Activated CD8-positive, alpha-beta T cell treated with anti-CD3 and anti-CD28 coated beads, Interleukin-2, amount 10 ng/mL, durations not matched to agents 7 days and 5 days (primary cell): Measurements from ENCODE around the gene ARID3B. TPM values are rescaled to one million over a fixed set of nuclear protein-coding genes. Genes with fewer than 3 reads are reported as not detected.
A peak's percentile ranks its signal among the peaks of the same experiment; 100 is the strongest.

ENCODE experiments used
- ATAC-seq: fragments of 150-1000 bp; cut with Tn5 transposase; one replicate; pipeline ENCODE4 v1.10.0; 2021; ENCODE audit warnings: moderate library complexity
- CTCF ChIA-PET: fragments of 350-600 bp; sonication (Branson Sonifier 250); formaldehyde crosslinking; loops from one replicate; lab custom pipeline; 2021; ENCODE audit warnings: antibody characterized with exemption; lab: Charles Lee
- POLR2A ChIA-PET: fragments of 350-600 bp; sonication (Branson Sonifier 250); formaldehyde crosslinking; loops from one replicate; lab custom pipeline; 2021; ENCODE audit warnings: antibody characterized with exemption; lab: Charles Lee
- DNase-seq: peaks from one replicate; pipeline ENCODE4 v3.0.0-alpha.2; 2020
- H3K27ac Mint-ChIP-seq: one replicate; pipeline ENCODE4 v1.8.0; 2021; ENCODE audit warnings: mild to moderate bottlenecking, mixed read lengths
- H3K27me3 Mint-ChIP-seq: one replicate; pipeline ENCODE4 v1.8.0; 2021; ENCODE audit warnings: low read depth, mixed read lengths
- H3K36me3 Mint-ChIP-seq: one replicate; pipeline ENCODE4 v1.8.0; 2021; ENCODE audit warnings: low read depth, mixed read lengths
- H3K4me1 Mint-ChIP-seq: one replicate; pipeline ENCODE4 v1.8.0; 2021; ENCODE audit warnings: low read depth, mixed read lengths
- H3K4me3 Mint-ChIP-seq: one replicate; pipeline ENCODE4 v1.8.0; 2021; ENCODE audit warnings: mild to moderate bottlenecking, mixed read lengths
- H3K9me3 Mint-ChIP-seq: one replicate; pipeline ENCODE4 v1.8.0; 2022; ENCODE audit warnings: mixed read lengths; ENCODE audit not compliant: insufficient read depth
- total RNA-seq, 2 experiments: library from RNA; stranded (reverse); gene quantifications; one replicate each; pipeline ENCODE4 v1.2.3, GENCODE V29; 2021

ARID3B gene
- total RNA-seq, 2 experiments from 2014 or later, result 39.8 to 40.1 TPM

DNA sequence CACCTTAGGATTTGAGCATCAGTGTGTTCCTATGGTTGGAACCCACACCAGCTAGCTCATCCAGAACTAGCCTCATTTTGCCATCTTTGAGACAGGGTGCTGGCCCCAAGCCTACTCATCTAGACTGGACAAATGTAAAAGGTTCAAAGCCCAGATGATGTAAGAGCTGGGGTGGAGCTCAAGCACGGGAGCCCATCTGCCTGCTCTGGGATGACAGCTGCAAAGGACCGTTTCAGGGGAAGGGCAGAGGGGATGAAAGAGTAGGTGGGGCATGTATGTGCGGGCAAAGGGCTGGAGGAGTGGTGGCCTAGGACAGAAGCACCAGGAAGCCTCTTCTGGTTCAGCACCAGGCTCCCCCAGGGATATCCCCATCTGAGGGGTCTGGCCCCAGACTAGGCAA is 90.4 kb downstream of the ARID3B start:
- CTCF ChIA-PET, result interaction anchor here (0.7 to 19.3 kb wide), 26 partner anchors 10 to 318 kb away, joined by 3 to 508 read pairs (median 6); partner anchors contain the start of genes CLK3 and CSK
- DNase-seq (no peak), ATAC-seq (no peak)
- Mint-ChIP-seq H3K9me3 (no peaks in the 10 kb centered on the region), H3K36me3 (peaks cover 48% of the 10 kb centered on the region), H3K27ac (no peak overlapping the region), H3K4me3 (no peak overlapping the region), H3K4me1 (peaks cover 18% of the 10 kb centered on the region), H3K27me3 (no peaks in the 10 kb centered on the region)
- POLR2A ChIA-PET, result interaction anchor here (0.6 to 1.8 kb wide), 6 partner anchors 8 to 150 kb away, joined by 3 to 4 read pairs (median 4); partner anchors contain the start of gene ARID3B

DNA sequence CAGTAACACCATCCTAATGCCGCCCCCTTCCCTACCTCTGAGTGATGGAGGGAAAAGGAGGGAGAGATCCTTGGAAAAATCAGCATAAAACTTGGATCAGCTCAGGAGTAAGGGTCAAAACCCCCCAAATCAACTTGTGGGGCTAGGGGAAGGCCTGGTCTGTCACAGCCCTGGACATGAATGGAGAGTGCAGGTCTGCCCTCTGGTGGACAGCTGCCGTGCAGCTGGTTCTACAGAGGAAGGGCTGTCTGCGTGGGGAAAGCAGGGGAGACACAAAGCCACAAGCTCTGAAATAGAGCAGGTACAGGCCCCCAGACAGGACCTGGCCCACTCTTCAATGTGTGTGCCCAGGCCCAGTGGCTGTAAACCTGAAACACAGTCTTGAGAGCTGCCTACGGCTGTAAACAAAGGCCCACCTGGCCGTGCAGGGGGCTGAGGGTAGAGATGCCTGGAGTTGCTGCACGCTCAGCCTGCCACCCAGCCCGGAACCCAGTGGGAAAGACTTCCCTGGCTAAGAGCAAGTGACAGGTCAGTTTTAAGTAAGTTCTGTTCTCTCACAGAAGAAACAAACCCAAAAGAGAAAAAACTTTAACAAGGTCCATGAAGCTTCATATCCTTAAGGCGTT is 91.0 kb downstream of the ARID3B start:
- no peaks in the 10 kb centered on the region for H3K27me3 Mint-ChIP-seq
- no peak overlapping the region for H3K4me3 Mint-ChIP-seq
- peaks cover 11% of the 10 kb centered on the region for H3K4me1 Mint-ChIP-seq
- DNase-seq (peak; percentile 75), ATAC-seq (peak; percentile 62)
- ChIA-PET CTCF (interaction anchor here (0.6 to 19.3 kb wide), 36 partner anchors 9 to 937 kb away, joined by 3 to 508 read pairs (median 4); partner anchors contain the start of genes CLK3, CSK and CYP1A1), POLR2A (interaction anchor here (0.6 to 1.8 kb wide), 5 partner anchors 8 to 149 kb away, joined by 3 to 4 read pairs (median 4); partner anchors contain the start of gene ARID3B)
- peaks cover 47% of the 10 kb centered on the region for H3K36me3 Mint-ChIP-seq
- no peaks in the 10 kb centered on the region for H3K9me3 Mint-ChIP-seq
- H3K27ac Mint-ChIP-seq, result no peak overlapping the region

DNA sequence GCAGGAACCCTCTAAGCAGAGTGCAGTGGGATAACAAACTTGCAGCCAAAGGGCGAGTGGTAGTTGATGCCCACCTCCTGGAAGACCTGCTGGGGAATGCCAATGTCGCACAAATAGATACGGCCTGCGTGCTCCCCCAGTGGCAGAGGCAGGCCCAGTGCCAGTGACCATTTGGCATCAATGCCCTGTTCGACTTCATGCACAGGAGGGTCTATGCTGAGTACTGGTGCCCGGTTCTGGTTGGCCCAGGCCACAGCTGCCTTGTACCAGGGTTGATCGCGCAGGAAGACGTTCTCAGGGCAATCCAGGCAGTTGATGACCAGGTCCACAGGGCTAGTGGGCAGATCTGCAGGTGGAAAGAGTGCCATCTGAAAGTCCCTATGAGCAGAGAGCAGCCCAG is 91.6 kb downstream of the ARID3B start:
- DNase-seq (no peak), ATAC-seq (no peak)
- Mint-ChIP-seq H3K4me3 (no peak overlapping the region), H3K4me1 (peaks cover 6% of the 10 kb centered on the region), H3K36me3 (peaks cover 41% of the 10 kb centered on the region), H3K9me3 (no peaks in the 10 kb centered on the region), H3K27ac (no peak overlapping the region), H3K27me3 (no peaks in the 10 kb centered on the region)
- POLR2A ChIA-PET, result interaction anchor here (1.2 to 1.8 kb wide), 4 partner anchors 9 to 139 kb away, joined by 3 to 4 read pairs (median 4); partner anchors contain the start of gene ARID3B
- CTCF ChIA-PET, result interaction anchor here (0.6 to 19.3 kb wide), 31 partner anchors 9 to 937 kb away, joined by 3 to 508 read pairs (median 5); partner anchors contain the start of genes CLK3, CSK and CYP1A1

DNA sequence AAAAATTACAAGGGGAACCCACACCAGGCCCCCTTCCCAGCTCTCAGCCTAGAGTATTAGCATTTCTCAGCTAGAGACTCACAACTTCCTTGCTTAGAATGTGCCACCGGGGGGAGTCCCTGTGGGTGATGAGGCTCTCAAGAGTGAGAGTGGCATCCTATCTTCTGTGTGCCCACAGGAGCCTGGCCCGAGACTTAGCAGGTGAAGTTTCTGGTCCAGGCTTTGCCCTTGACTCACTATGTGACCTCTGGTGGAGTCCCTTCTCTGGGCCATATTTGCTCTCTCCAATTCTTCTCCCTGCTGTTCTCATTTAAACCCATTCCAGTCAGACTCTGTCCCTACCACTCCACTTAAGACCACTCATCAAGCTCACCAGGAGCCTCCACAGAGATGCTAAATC is 92.8 kb downstream of the ARID3B start:
- Mint-ChIP-seq H3K36me3 (peaks cover 36% of the 10 kb centered on the region), H3K4me3 (no peak overlapping the region), H3K27ac (no peak overlapping the region), H3K27me3 (no peaks in the 10 kb centered on the region), H3K9me3 (no peaks in the 10 kb centered on the region), H3K4me1 (no peaks in the 10 kb centered on the region)
- DNase-seq (no peak), ATAC-seq (no peak)
- ChIA-PET POLR2A (interaction anchor here (1.3 to 2.4 kb wide), 2 partner anchors 135 to 137 kb away, joined by 3 to 8 read pairs; no protein-coding TSS in a partner anchor), CTCF (interaction anchor here (0.9 to 19.3 kb wide), 24 partner anchors 8 to 361 kb away, joined by 3 to 508 read pairs (median 6); partner anchors contain the start of genes CLK3, CSK, CYP1A1 and EDC3)

DNA sequence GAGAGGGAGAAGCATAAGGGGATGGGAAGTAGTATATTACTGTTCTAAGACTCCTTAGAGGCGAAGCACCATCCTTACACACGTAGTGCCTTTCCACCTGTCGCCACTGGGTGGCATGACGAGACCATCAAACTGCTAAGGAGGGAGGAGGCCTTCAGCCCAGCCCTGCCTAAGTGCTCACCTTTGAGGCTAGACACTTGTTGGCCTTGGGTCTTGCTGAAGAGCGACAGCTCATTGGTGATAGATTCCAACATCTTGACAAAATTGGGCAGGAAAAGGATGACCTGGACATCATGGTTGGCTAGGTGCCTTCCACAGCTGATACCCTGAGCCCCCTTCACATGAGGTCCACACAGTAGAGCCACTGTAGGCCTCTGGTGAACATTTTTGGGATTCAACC is 94.2 kb downstream of the ARID3B start:
- no peaks in the 10 kb centered on the region for H3K27me3 Mint-ChIP-seq
- no peak overlapping the region for H3K4me3 Mint-ChIP-seq
- ATAC-seq (peak; percentile 87), DNase-seq (peak; percentile 83)
- CTCF ChIA-PET, result interaction anchor here (0.7 to 19.3 kb wide), 39 partner anchors 9 to 360 kb away, joined by 3 to 508 read pairs (median 4); partner anchors contain the start of genes CLK3, CSK, CYP1A1 and EDC3
- no peaks in the 10 kb centered on the region for H3K9me3 Mint-ChIP-seq
- POLR2A ChIA-PET, result interaction anchor here (0.9 to 2.4 kb wide), 3 partner anchors 18 to 142 kb away, joined by 3 to 8 read pairs (median 6); no protein-coding TSS in a partner anchor
- H3K27ac Mint-ChIP-seq, result no peak overlapping the region
- no peaks in the 10 kb centered on the region for H3K4me1 Mint-ChIP-seq
- H3K36me3 Mint-ChIP-seq, result peaks cover 35% of the 10 kb centered on the region

DNA sequence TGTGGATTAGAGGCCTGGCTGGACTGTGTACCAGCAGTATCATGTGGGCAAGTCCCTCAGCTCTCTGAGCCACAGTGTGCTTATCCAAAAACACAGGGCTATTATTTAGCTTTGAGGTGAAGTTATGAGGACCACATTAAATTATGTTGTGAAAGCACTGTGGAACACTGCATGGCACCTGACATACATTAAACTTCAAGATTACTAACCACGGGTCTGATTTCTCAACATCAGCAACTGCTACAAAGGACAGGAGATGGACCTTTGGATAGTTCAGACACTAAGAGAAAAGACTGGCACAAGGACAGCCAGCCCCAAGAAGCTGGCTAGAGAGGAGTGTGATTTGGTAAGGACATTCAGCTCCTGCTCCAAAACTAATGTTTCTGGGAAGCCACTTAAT is 96.0 kb downstream of the ARID3B start:
- Mint-ChIP-seq H3K4me1 (peaks cover 2% of the 10 kb centered on the region), H3K4me3 (no peak overlapping the region), H3K9me3 (no peaks in the 10 kb centered on the region), H3K36me3 (peaks cover 32% of the 10 kb centered on the region), H3K27ac (no peak overlapping the region), H3K27me3 (no peaks in the 10 kb centered on the region)
- ATAC-seq (no peak), DNase-seq (no peak)
- ChIA-PET POLR2A (interaction anchor here (0.6 to 1.2 kb wide), 2 partner anchors 20 to 133 kb away, joined by 3 to 4 read pairs; no protein-coding TSS in a partner anchor), CTCF (interaction anchor here (1.0 to 19.3 kb wide), 13 partner anchors 9 to 351 kb away, joined by 3 to 508 read pairs (median 12); partner anchors contain the start of genes CLK3, CSK and CYP1A1)

DNA sequence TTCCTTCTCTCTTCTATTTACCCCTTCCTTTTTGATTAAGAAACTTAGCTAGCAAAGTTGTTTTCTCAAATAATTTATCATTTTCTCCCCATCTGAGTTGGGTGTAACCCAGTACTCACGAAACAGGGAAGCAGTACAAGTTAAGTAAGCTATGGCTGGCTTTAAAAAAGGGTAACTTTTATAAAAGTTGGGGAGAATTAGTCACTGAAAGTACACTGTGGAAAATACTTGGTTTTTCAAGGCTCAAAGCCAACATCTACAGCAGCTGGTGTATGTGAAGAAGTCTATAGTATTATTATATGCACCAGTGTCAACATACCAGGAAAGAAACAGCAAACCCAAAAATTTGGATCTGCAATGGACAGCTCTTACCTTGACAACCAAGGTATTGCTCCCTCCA is 100.1 kb downstream of the ARID3B start:
- ChIA-PET POLR2A (interaction anchor here (1.0 kb wide), 1 partner anchor 101 kb away, joined by 3 read pairs; the partner anchor contains the start of gene ARID3B), CTCF (interaction anchor here (1.0 to 19.3 kb wide), 5 partner anchors 9 to 260 kb away, joined by 3 to 508 read pairs (median 3); partner anchors contain the start of gene CYP1A1)
- no peak overlapping the region for H3K27ac Mint-ChIP-seq
- no peak for DNase-seq
- peaks cover 21% of the 10 kb centered on the region for H3K36me3 Mint-ChIP-seq
- no peak for ATAC-seq
- peaks cover 6% of the 10 kb centered on the region for H3K4me1 Mint-ChIP-seq
- no peaks in the 10 kb centered on the region for H3K9me3 Mint-ChIP-seq
- no peaks in the 10 kb centered on the region for H3K27me3 Mint-ChIP-seq
- no peak overlapping the region for H3K4me3 Mint-ChIP-seq

DNA sequence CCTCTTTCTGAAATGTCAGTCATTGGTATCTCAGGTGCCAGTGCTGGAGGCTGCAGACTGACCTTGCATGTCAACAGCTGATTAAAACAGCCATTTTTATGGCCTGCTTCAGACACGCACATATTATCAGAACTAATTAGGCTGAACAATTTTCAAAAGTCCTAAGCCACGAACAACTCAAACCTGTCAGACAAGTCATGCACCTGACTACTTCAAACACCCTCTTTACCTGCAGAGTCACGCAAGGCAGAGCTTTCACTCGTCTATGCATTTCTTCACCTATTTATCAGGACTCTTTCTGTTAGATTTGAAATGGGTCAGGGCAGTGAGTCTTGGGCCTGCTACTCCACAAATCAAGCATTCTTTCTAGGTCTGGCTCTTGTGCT is 101.3 kb downstream of the ARID3B start:
- peak overlapping the region; percentile 31 for H3K27ac Mint-ChIP-seq
- DNase-seq (no peak), ATAC-seq (no peak)
- no peaks in the 10 kb centered on the region for H3K27me3 Mint-ChIP-seq
- peaks cover 15% of the 10 kb centered on the region for H3K36me3 Mint-ChIP-seq
- ChIA-PET CTCF (interaction anchor here (3.1 to 19.3 kb wide), 2 partner anchors 10 to 124 kb away, joined by 31 to 508 read pairs; no protein-coding TSS in a partner anchor), POLR2A (no interaction called here)
- no peak overlapping the region for H3K4me3 Mint-ChIP-seq
- peaks cover 6% of the 10 kb centered on the region for H3K4me1 Mint-ChIP-seq
- H3K9me3 Mint-ChIP-seq, result no peaks in the 10 kb centered on the region

DNA sequence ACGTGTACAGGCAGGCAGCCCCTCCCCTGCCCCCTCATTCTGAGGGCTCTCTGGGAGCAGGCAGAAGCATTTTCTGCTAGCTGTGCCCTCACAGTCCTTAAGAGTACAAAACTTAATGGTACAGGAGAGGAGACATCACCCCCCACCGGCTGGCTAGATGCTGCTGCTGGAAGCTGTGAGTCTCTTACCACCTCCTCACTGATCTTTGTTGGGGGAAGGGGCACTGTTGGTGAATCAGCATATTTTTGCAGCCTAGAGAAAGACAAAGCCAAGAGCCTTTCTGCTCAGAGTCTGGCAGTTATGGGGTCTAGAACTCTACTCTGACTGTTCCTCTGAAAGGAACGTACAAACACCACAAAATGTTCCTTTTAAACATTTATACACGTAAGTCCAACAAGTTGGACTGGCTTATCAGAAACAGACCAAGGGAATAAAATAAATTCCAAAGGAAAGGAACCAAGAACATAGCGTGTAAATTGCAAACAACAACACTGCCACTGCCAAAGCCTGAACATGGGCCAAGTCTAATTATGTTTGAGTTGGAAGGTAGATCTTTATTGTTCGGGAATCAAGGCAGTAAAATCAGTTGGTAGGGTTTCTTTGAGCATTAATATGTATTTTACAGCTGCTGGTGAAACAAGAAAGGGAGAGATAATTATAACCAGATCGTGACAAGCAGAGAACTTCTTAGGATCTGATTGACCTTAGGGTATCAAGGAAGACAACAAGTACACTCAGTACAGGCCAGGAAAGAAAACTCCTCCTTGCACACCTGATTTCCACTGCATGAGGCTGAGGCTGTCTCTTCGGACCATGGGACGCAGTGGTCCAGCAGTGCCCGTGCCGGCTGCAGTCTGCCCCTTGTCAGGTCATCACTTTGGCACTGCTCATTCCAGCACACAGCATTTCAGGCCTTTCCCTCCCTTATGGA is 102.0 kb downstream of the ARID3B start:
- H3K4me1 Mint-ChIP-seq, result peaks cover 6% of the 10 kb centered on the region
- no peaks in the 10 kb centered on the region for H3K9me3 Mint-ChIP-seq
- H3K27me3 Mint-ChIP-seq, result no peaks in the 10 kb centered on the region
- no peak for ATAC-seq
- ChIA-PET POLR2A (no interaction called here), CTCF (interaction anchor here (1.3 to 19.3 kb wide), 3 partner anchors 10 to 156 kb away, joined by 3 to 508 read pairs (median 31); no protein-coding TSS in a partner anchor)
- peaks cover 13% of the 10 kb centered on the region for H3K36me3 Mint-ChIP-seq
- no peak overlapping the region for H3K4me3 Mint-ChIP-seq
- DNase-seq, result no peak
- peak overlapping the region; percentile 31 for H3K27ac Mint-ChIP-seq

DNA sequence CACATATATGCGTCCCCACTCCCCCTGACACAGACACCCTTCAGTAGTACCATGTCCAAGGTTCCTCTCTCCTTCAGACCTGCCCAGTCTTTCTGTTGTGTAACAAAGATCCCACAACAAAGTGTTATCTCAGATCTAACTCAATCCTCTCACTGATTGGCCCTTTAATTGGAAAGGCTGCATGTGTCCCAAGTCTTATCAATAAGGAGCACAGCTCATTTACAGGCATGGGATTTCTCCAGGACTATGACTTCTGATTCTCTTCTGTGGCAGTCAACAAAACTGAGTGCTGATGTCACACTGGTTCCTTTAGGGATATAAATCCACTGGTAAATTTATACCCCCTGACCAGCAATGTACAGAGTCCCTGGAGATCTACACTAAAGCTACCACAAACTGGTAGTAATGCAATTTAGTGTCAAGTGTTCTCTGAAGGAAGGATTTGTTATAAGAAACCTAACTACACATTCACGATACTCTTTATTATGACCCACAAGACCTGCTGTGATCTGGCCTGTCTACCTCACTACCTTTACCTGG is 102.7 kb downstream of the ARID3B start:
- Mint-ChIP-seq H3K4me3 (no peak overlapping the region), H3K4me1 (peaks cover 6% of the 10 kb centered on the region), H3K27ac (no peak overlapping the region), H3K36me3 (peaks cover 11% of the 10 kb centered on the region), H3K27me3 (no peaks in the 10 kb centered on the region), H3K9me3 (no peaks in the 10 kb centered on the region)
- no peak for ATAC-seq
- ChIA-PET CTCF (interaction anchor here (1.3 to 19.3 kb wide), 4 partner anchors 9 to 156 kb away, joined by 3 to 508 read pairs (median 14); no protein-coding TSS in a partner anchor), POLR2A (no interaction called here)
- DNase-seq, result no peak
